ENCODE data around the gene OR2F1.

DNA sequence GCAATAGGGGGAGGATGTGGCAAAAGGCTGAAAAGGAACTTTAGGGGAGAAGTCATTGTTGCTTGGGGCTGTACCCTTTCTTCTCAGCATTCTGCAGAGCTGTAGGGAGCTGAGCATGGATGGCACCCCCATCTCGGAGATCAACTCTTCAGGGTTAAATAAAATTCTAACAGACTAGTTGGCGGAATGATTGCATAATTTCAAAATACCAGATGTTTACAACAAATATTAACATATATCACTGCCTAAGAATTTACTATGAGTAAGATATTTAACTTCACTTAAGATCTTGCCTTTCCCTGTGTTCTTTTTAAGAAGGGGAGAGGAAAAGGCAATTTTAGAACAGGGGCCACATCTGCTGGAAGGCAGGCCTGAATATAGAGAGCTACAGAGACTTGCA, 509 bp upstream of the OR2F1 start:
- TF ChIP-seq, protein P1, sequence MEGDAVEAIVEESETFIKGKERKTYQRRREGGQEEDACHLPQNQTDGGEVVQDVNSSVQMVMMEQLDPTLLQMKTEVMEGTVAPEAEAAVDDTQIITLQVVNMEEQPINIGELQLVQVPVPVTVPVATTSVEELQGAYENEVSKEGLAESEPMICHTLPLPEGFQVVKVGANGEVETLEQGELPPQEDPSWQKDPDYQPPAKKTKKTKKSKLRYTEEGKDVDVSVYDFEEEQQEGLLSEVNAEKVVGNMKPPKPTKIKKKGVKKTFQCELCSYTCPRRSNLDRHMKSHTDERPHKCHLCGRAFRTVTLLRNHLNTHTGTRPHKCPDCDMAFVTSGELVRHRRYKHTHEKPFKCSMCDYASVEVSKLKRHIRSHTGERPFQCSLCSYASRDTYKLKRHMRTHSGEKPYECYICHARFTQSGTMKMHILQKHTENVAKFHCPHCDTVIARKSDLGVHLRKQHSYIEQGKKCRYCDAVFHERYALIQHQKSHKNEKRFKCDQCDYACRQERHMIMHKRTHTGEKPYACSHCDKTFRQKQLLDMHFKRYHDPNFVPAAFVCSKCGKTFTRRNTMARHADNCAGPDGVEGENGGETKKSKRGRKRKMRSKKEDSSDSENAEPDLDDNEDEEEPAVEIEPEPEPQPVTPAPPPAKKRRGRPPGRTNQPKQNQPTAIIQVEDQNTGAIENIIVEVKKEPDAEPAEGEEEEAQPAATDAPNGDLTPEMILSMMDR (conservative IDR thresholded peaks at IDR 0.05), result no peak
- no peak for TF ChIP-seq EZH2 (IDR thresholded peaks at IDR 0.05; ENCODE audit: low read depth)

Measured in PC-9 (cell line).